HUES6 (cell line): ENCODE results near the gene CNIH3.

Source experiments
- H3K27ac ChIP-seq: 2 replicates; pipeline ENCODE4 v1.7.0; 2013; ENCODE audit warnings: low read depth, mild to moderate bottlenecking, low read length, inconsistent platforms
- H3K27me3 ChIP-seq: 2 replicates; pipeline ENCODE4 v1.6.1; 2013; ENCODE audit warnings: low read length; ENCODE audit not compliant: control insufficient read depth, insufficient read depth
- H3K36me3 ChIP-seq: 2 replicates; pipeline ENCODE4 v1.6.1; 2013; ENCODE audit warnings: low read length; ENCODE audit not compliant: control insufficient read depth, insufficient read depth
- H3K4me1 ChIP-seq: 2 replicates; pipeline ENCODE4 v1.6.1; 2013; ENCODE audit warnings: low read length; ENCODE audit not compliant: control insufficient read depth, insufficient read depth
- H3K4me3 ChIP-seq: 2 replicates; pipeline ENCODE4 v1.5.1; 2013; ENCODE audit warnings: low read depth, low read length
- H3K9ac ChIP-seq: one replicate; pipeline ENCODE4 v1.6.1; 2013; ENCODE audit warnings: mild to moderate bottlenecking, low read length
- H3K9me3 ChIP-seq: 2 replicates; pipeline ENCODE4 v1.6.1; 2013; ENCODE audit warnings: low read depth, low read length; ENCODE audit not compliant: control insufficient read depth, insufficient read depth

The CNIH3 gene

DNA sequence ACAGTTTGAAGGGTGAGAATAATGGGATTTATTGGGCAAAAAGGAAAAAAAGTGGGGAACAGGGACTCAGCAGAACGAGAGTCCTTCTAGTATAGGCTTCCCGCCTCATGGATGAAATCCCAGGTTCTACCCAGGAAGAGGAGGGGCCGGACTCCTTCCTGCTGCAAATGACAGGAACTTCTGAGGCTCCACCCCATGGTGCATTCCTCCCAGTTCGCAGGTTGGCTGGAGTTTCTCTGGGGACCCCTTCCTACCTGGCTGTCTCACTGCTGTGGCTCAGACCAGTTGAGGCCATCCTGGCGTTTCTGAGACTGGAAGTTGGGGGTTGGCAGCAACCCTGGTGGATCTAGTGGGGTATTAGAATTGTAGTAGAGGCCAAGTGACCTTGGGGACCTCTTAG is 27.5 kb downstream of the CNIH3 start:
- Histone ChIP-seq H3K9me3 (no peaks in the 10 kb centered on the region), H3K9ac (no peak overlapping the region), H3K27me3 (no peaks in the 10 kb centered on the region), H3K4me3 (no peak overlapping the region), H3K27ac (no peak overlapping the region), H3K36me3 (no peaks in the 10 kb centered on the region), H3K4me1 (peaks cover 21% of the 10 kb centered on the region; the same call in 1 of the 2 replicates)

DNA sequence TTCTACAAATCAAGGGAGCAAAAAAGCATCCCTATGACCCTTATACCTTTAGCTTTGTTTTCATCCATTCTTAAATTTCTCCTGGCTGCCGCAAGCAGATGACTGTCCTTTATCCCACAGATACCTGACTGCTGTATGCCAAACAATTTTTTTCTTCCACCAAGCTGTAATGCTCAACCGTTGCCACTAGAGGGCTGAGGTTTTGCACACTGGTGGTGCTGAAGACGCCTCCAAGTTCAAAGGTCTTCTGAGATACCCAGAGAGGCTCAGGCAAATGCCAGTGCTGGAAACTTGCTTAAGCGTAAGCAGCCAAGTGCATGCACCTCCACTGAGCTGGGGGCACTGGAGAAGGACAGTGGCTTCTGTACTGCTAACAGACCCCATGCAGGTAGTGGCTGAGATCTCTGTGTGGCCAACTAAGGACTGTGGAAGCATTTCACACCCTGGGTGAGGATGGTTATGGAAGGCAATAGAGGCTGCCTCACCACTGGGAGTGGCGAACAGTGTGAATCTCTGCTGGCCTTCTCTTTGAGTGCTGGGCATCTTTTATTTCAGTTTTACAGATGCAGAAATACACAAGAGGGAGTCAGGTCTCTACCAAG is 28.5 kb downstream of the CNIH3 start:
- Histone ChIP-seq H3K27me3 (no peaks in the 10 kb centered on the region), H3K9me3 (no peaks in the 10 kb centered on the region), H3K9ac (no peak overlapping the region), H3K36me3 (no peaks in the 10 kb centered on the region), H3K27ac (no peak overlapping the region), H3K4me3 (no peak overlapping the region), H3K4me1 (peaks cover 15% of the 10 kb centered on the region; the same call in 1 of the 2 replicates)

DNA sequence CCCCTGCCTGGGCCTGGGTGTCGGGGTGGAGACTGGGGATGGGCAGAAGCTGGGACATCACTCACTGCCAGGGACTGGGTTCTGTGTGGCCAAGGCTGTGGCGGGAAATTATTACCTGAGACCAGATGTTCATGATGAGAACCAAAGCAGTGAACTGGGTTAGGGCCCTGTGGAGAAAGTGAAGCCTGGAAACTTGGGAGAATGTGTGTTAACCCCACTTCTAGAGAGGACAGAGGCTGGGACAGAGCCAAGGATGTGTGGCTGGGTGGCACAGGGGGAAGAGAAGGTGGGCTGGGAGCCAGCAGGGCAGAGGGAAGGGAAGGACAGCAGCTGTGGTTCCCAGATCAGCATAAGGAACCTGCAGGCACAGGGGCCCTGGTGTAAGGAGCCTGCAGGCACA is 31.3 kb downstream of the CNIH3 start:
- Histone ChIP-seq H3K36me3 (no peaks in the 10 kb centered on the region), H3K27ac (no peak overlapping the region)

DNA sequence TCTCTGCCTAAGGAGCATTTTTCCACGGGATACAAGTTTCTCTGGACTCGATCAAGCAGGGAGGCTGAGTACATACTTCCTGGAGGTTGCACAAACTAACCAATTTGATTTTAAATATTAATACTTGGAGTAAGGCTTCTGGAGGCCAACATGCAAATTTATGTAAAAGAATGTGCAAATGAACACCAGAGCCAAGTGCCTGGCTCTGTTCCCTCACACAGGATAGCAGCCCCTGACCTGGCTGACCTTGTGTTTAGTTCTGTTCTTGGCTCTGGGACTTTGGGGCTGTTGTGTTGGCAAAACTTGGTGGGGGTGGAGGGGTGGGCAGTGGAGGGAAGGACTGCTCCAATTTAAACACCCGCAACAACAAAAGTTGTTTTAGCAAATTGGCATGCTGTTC is 34.2 kb downstream of the CNIH3 start:
- H3K4me1 ChIP-seq, result peaks cover 9% of the 10 kb centered on the region
- no peaks in the 10 kb centered on the region for H3K9me3 ChIP-seq
- no peaks in the 10 kb centered on the region for H3K36me3 ChIP-seq
- H3K9ac ChIP-seq, result no peak overlapping the region
- no peak overlapping the region for H3K27ac ChIP-seq
- H3K4me3 ChIP-seq, result no peak overlapping the region
- no peaks in the 10 kb centered on the region for H3K27me3 ChIP-seq

More for the DNA sequence above, 31.3 kb downstream of the CNIH3 start:
- Histone ChIP-seq H3K27me3 (no peaks in the 10 kb centered on the region), H3K4me1 (peaks cover 12% of the 10 kb centered on the region), H3K4me3 (no peak overlapping the region), H3K9ac (no peak overlapping the region), H3K9me3 (no peaks in the 10 kb centered on the region)

DNA sequence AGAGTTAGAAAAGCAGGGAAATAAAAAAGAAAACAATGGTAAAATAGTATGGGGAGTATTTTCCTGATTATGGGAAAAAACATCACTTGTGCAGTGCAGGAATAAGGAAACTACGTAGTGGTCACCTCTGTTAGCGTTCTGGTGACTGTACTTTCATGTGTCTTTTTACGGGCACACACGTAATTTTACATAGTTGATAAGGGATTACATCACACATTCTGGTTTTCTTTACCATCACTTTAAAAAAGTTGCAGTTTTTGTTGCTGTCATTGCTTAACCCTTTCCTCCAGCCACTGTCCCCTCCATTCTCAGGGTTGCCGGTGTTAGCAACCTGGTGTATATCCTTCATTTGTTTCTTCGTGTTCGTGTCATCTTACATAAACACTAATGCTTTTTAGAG is 35.1 kb downstream of the CNIH3 start:
- no peak overlapping the region for H3K9ac ChIP-seq
- H3K27ac ChIP-seq, result no peak overlapping the region
- peaks cover 9% of the 10 kb centered on the region for H3K4me1 ChIP-seq
- no peak overlapping the region for H3K4me3 ChIP-seq
- H3K27me3 ChIP-seq, result no peaks in the 10 kb centered on the region
- no peaks in the 10 kb centered on the region for H3K9me3 ChIP-seq
- H3K36me3 ChIP-seq, result no peaks in the 10 kb centered on the region

DNA sequence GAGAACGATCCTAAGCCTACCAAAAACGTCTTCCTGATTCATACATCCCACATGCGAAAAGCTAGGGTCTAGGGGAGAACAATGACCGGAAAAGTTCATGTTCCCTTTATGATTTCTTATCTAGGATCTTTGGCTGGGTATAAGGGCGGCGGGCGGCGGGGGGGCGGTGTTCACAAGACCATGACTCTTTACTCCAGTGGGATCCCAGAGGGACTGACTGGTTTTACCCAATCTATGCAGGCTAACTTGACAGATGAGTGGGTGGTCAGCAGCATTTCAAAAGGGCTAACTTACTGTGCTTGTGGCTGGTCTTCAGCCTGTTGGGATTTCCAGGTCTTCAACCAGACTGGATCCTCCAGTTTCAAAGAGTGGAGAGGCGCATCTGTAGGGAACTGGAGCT is 40.3 kb downstream of the CNIH3 start:
- Histone ChIP-seq H3K9me3 (no peaks in the 10 kb centered on the region), H3K27ac (no peak overlapping the region), H3K36me3 (no peaks in the 10 kb centered on the region), H3K27me3 (no peaks in the 10 kb centered on the region), H3K4me3 (no peak overlapping the region), H3K4me1 (no peaks in the 10 kb centered on the region), H3K9ac (no peak overlapping the region)

DNA sequence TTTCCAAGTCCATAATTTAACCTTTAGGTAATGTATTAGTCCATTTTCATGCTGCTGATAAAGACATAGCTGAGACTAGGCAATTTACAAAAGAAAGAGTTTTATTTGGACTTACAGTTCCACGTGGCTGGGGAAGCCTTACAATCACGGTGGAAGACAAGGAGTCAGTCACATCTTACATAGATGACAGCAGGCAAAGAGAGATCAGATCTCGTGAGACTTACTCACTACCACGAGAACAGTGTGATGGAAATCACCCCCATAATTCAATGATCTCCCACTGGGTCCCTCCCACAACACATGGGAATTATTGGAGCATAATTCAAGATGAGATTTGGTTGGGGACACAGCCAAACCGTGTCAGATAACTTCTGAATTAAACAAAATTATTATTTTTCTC is 44.0 kb downstream of the CNIH3 start:
- Histone ChIP-seq H3K9me3 (no peaks in the 10 kb centered on the region), H3K27ac (no peak overlapping the region), H3K4me1 (no peaks in the 10 kb centered on the region), H3K9ac (no peak overlapping the region), H3K36me3 (no peaks in the 10 kb centered on the region), H3K27me3 (no peaks in the 10 kb centered on the region), H3K4me3 (no peak overlapping the region)

- H3K9ac ChIP-seq, result no peak overlapping the region
- H3K27ac ChIP-seq, result no peak overlapping the region
- no peaks in the 10 kb centered on the region for H3K36me3 ChIP-seq
- H3K27me3 ChIP-seq, result no peaks in the 10 kb centered on the region
- H3K9me3 ChIP-seq, result no peaks in the 10 kb centered on the region
- no peaks in the 10 kb centered on the region for H3K4me1 ChIP-seq
- no peak overlapping the region for H3K4me3 ChIP-seq
Observed at GRCh38 chr1:224662870-224663269, 46.8 kb downstream of the CNIH3 start.

DNA sequence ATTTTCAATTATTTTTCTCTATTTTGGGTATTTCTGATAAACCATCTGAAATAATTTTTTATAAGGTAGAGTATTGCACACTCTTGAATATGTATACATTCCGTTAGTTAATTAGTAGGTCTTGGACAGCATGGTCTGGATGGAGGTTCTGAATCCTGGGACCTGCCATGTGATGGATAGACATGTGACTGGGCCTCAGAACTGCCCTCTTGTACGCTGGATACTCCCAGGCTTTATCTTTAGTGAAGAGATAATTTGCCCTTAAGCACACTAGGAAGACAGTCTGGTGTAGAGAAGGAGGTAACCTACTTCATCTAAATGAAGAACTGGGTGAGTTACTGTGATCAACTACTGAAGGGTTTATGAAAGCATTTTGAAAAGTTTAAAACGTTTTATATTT is 48.9 kb downstream of the CNIH3 start:
- Histone ChIP-seq H3K9me3 (no peaks in the 10 kb centered on the region), H3K27me3 (no peaks in the 10 kb centered on the region), H3K36me3 (no peaks in the 10 kb centered on the region), H3K4me1 (no peaks in the 10 kb centered on the region), H3K27ac (no peak overlapping the region), H3K9ac (no peak overlapping the region), H3K4me3 (no peak overlapping the region)

DNA sequence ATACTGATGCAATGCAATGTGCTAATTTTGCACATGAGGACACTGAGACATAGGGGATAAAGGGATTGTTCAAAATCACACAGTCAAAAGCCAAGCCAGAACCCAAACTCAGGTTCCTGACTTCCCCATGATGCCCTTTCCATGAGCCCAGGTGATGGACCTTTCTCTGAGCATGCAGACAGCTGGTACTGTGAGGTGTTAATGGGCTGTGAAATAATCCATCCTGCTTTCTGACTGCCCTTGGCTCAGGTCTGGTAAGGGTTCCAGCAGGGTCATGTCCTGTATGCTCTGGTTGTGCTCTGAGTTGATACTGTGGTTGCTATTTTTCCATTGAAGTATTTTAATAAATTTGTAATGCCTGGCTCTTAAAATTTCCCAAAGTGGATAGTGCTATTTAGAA is 50.0 kb downstream of the CNIH3 start:
- H3K9me3 ChIP-seq, result no peaks in the 10 kb centered on the region; the same call in 1 of the 2 replicates
- no peak overlapping the region for H3K9ac ChIP-seq
- no peaks in the 10 kb centered on the region for H3K27me3 ChIP-seq
- H3K27ac ChIP-seq, result no peak overlapping the region
- no peak overlapping the region for H3K4me3 ChIP-seq
- no peaks in the 10 kb centered on the region for H3K4me1 ChIP-seq
- H3K36me3 ChIP-seq, result no peaks in the 10 kb centered on the region

DNA sequence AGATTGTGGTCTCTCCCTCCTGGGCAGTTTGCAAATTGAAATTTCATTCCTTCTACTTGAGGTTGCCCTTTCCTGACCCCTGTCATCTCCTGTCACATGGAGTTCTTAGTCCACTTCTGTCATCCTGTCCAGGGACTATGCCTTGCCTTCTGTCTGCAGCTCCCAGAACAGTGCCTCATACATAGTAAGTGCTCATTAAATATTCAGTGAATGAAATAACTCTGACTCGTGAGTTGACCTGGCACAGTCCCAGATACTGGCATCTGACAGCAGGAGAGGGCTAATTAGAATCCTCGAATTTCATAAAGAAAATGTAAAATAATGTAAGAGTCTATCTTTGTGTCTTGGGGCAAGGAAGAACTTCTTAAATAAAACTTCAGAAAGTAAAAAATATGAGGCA is 50.8 kb downstream of the CNIH3 start:
- no peaks in the 10 kb centered on the region for H3K4me1 ChIP-seq
- no peak overlapping the region for H3K9ac ChIP-seq
- H3K9me3 ChIP-seq, result no peaks in the 10 kb centered on the region; the same call in 1 of the 2 replicates
- no peaks in the 10 kb centered on the region for H3K36me3 ChIP-seq
- H3K27ac ChIP-seq, result no peak overlapping the region
- H3K27me3 ChIP-seq, result no peaks in the 10 kb centered on the region
- H3K4me3 ChIP-seq, result no peak overlapping the region

DNA sequence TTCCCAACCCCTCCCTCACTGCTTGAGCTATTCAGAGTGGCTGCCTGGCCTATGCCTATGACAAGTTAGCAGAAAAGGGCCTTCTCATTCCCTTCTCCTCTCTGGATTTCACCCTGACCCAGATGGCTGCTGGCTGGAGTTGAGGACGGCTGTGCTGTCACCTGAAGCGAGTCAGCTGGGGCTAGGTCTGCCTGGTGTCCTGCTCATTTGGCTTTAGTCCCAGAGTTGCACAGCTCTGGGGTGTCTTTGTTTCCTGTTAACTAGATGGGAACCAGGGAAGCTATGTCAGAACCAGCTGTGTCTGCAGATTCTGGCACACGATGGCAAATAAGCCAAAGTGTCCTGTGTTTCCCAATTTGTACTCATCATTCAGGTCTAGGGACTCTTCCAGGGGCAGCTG is 52.9 kb downstream of the CNIH3 start:
- H3K4me1 ChIP-seq, result no peaks in the 10 kb centered on the region
- no peak overlapping the region for H3K27ac ChIP-seq
- no peaks in the 10 kb centered on the region for H3K36me3 ChIP-seq
- H3K4me3 ChIP-seq, result no peak overlapping the region
- no peaks in the 10 kb centered on the region; the same call in 1 of the 2 replicates for H3K9me3 ChIP-seq
- H3K9ac ChIP-seq, result no peak overlapping the region
- no peaks in the 10 kb centered on the region for H3K27me3 ChIP-seq
